ENCODE results near the gene SLC5A3. TPM values are rescaled to one million over a fixed set of nuclear protein-coding genes. Genes with fewer than 3 reads are reported as not detected.
A peak's percentile ranks its signal among the peaks of the same experiment; 100 is the strongest.

SLC5A3 gene
- total and polyA plus RNA-seq, 2 donors (not counting 1 experiment from before 2014, with no cell fraction given) = 1.2 to 16.7 TPM

- Histone ChIP-seq H3K9me3 (ENCODE audit: control extremely low read depth in 1 of 3, control insufficient read depth in 2 of 3, insufficient read depth in 1 of 3, low read length in 2 of 3) (no peaks in the 10 kb centered on the region), H3K4me2 (replicated peaks; ENCODE audit: low read depth, low read length, poor library complexity, severe bottlenecking) (peak overlapping the region; percentile 86), H3K4me1 (ENCODE audit: control insufficient read depth in 2 of 2, insufficient read depth in 2 of 2, low read length in 2 of 2) (peaks cover 13 to 26% of the 10 kb centered on the region in 2 donors), H3K9ac (ENCODE audit: low read length) (peak overlapping the region; percentile 62), H3K27ac (ENCODE audit: low read length in 2 of 2) (no peak overlapping the region), H3K79me2 (ENCODE audit: control insufficient read depth, insufficient read depth, low read length) (peaks cover 50% of the 10 kb centered on the region), H3K36me3 (replicated peaks in 1 of 2; ENCODE audit: control extremely low read depth in 1 of 2, control insufficient read depth in 1 of 2, extremely low read depth in 1 of 2, insufficient read depth in 2 of 2, low read length in 1 of 2) (peaks cover 0 to 2% of the 10 kb centered on the region in 2 experiments), H2AFZ (ENCODE audit: insufficient read depth, low read depth, low read length, poor library complexity, severe bottlenecking) (peak overlapping the region; percentile 23), H3K4me3 (ENCODE audit: control extremely low read depth in 1 of 5, extremely low read depth in 1 of 5, insufficient read depth in 1 of 5, low read depth in 2 of 5, low read length in 4 of 5) (peak overlapping the region; percentile 42 to 92 (median 76)), H4K20me1 (ENCODE audit: control insufficient read depth, insufficient read depth, low read length, poor library complexity, severe bottlenecking) (peaks cover 29% of the 10 kb centered on the region), H3K27me3 (replicated peaks in 1 of 4; ENCODE audit: control extremely low read depth in 1 of 4, control insufficient read depth in 3 of 4, insufficient read depth in 4 of 4, low read length in 3 of 4) (no peaks in the 10 kb centered on the region)
- TF ChIP-seq EZH2 (IDR thresholded peaks at IDR 0.05; ENCODE audit: borderline replicate concordance, insufficient read depth, low read depth, low read length, poor library complexity, severe bottlenecking) (no peak), CTCF (IDR thresholded peaks at IDR 0.05) (no peak)
- ChIA-PET CTCF (interaction anchor here (1.2 to 2.6 kb wide), 5 partner anchors 54 to 274 kb away, joined by 3 to 31 read pairs (median 7); no protein-coding TSS in a partner anchor), POLR2A (interaction anchor here (2.0 to 2.3 kb wide), 2 partner anchors 54 to 126 kb away, joined by 11 to 15 read pairs; no protein-coding TSS in a partner anchor)
- ATAC-seq (ENCODE audit: low read depth) (no peak), DNase-seq (no peak)
- Mint-ChIP-seq H3K4me1 (peaks cover 55% of the 10 kb centered on the region), H3K9me3 (ENCODE audit: insufficient read depth) (no peaks in the 10 kb centered on the region), H3K4me3 (peak overlapping the region; percentile 92), H3K27ac (peak overlapping the region; percentile 88), H3K27me3 (no peaks in the 10 kb centered on the region)
- WGBS (ENCODE audit: insufficient coverage) = 54% methylated on average over 23 of the region's 32 CpGs
- intact Hi-C loops (cut with micrococcal nuclease) = loop anchor here (2.0 to 10.0 kb wide), 2 partner anchors 540 to 1990 kb away; partner anchors contain the start of genes RCAN1 and SETD4
Observed at GRCh38 chr21:34074283-34075090, 1.1 kb downstream of the SLC5A3 start.

- intact Hi-C loops (cut with micrococcal nuclease) = loop anchor here (2.0 to 10.0 kb wide), 2 partner anchors 540 to 1990 kb away; partner anchors contain the start of genes RCAN1 and SETD4
- Mint-ChIP-seq H3K4me3 (peak overlapping the region; percentile 92), H3K4me1 (peaks cover 60% of the 10 kb centered on the region), H3K9me3 (ENCODE audit: insufficient read depth) (no peaks in the 10 kb centered on the region), H3K27me3 (no peaks in the 10 kb centered on the region), H3K27ac (peak overlapping the region; percentile 22)
- DNase-seq = no peak
- Histone ChIP-seq H2AFZ (ENCODE audit: insufficient read depth, low read depth, low read length, poor library complexity, severe bottlenecking) (no peak overlapping the region), H3K9ac (ENCODE audit: low read length) (peak overlapping the region; percentile 62), H4K20me1 (ENCODE audit: control insufficient read depth, insufficient read depth, low read length, poor library complexity, severe bottlenecking) (peaks cover 29% of the 10 kb centered on the region), H3K79me2 (ENCODE audit: control insufficient read depth, insufficient read depth, low read length) (peaks cover 55% of the 10 kb centered on the region), H3K4me1 (ENCODE audit: control insufficient read depth in 2 of 2, insufficient read depth in 2 of 2, low read length in 2 of 2) (peaks cover 13 to 26% of the 10 kb centered on the region in 2 donors), H3K9me3 (ENCODE audit: control extremely low read depth in 1 of 3, control insufficient read depth in 2 of 3, insufficient read depth in 1 of 3, low read length in 2 of 3) (no peaks in the 10 kb centered on the region), H3K4me3 (ENCODE audit: control extremely low read depth in 1 of 5, extremely low read depth in 1 of 5, insufficient read depth in 1 of 5, low read depth in 2 of 5, low read length in 4 of 5) (peak overlapping the region in 1 of 5 experiments; percentile 76), H3K27ac (ENCODE audit: low read length in 2 of 2) (no peak overlapping the region), H3K4me2 (replicated peaks; ENCODE audit: low read depth, low read length, poor library complexity, severe bottlenecking) (peak overlapping the region; percentile 86), H3K36me3 (replicated peaks in 1 of 2; ENCODE audit: control extremely low read depth in 1 of 2, control insufficient read depth in 1 of 2, extremely low read depth in 1 of 2, insufficient read depth in 2 of 2, low read length in 1 of 2) (peaks cover 0 to 2% of the 10 kb centered on the region in 2 experiments), H3K27me3 (replicated peaks in 1 of 4; ENCODE audit: control extremely low read depth in 1 of 4, control insufficient read depth in 3 of 4, insufficient read depth in 4 of 4, low read length in 3 of 4) (no peaks in the 10 kb centered on the region)
- TF ChIP-seq EZH2 (IDR thresholded peaks at IDR 0.05; ENCODE audit: borderline replicate concordance, insufficient read depth, low read depth, low read length, poor library complexity, severe bottlenecking) = no peak
- no peak for TF ChIP-seq CTCF (IDR thresholded peaks at IDR 0.05)
- ChIA-PET CTCF (interaction anchor here (1.2 to 2.6 kb wide), 5 partner anchors 126 to 273 kb away, joined by 3 to 31 read pairs (median 8); no protein-coding TSS in a partner anchor), POLR2A (interaction anchor here (2.3 kb wide), 1 partner anchor 55 kb away, joined by 11 read pairs; no protein-coding TSS in a partner anchor)
- ATAC-seq (ENCODE audit: low read depth) = no peak
- whole genome bisulfite sequencing (ENCODE audit: insufficient coverage) = no CpG with 5 or more reads among the region's 2 CpGs
Observed at GRCh38 chr21:34075091-34075425, 1.7 kb downstream of the SLC5A3 start.

All from B cell (primary cell).